Breast epithelium (tissue), 3 donors: ENCODE results near the gene TOM1.

Source experiments
- CTCF ChIP-seq, 3 donors: fragments of 450-650 bp; IDR thresholded peaks; one replicate each; pipeline ENCODE4 v1.5.1; 2016 to 2017; ENCODE audit warnings: antibody characterized with exemption in 3 of 3, mild to moderate bottlenecking in 3 of 3, moderate library complexity in 3 of 3
- POLR2A ChIP-seq: fragments of 450-650 bp; IDR thresholded peaks from one replicate; pipeline ENCODE4 v1.6.1; 2016; ENCODE audit warnings: antibody characterized with exemption, mild to moderate bottlenecking, moderate library complexity
- POLR2AphosphoS5 ChIP-seq, 3 donors: sonication (generic); formaldehyde crosslinking; IDR thresholded peaks; one replicate each; pipeline ENCODE4 v1.6.1; 2017; ENCODE audit warnings: antibody characterized with exemption in 3 of 3

- TF ChIP-seq POLR2A: no peak
- no peak for TF ChIP-seq CTCF (IDR thresholded peaks at IDR 0.05)
- no peak for TF ChIP-seq POLR2AphosphoS5 (IDR thresholded peaks at IDR 0.05)
Observed at GRCh38 chr22:35319244-35319985, 19.7 kb downstream of the TOM1 start.
